Measurements from ENCODE around the gene TCF7L1. TPM values are rescaled to one million over a fixed set of nuclear protein-coding genes. Genes with fewer than 3 reads are reported as not detected.

TCF7L1 gene
- total and polyA plus RNA-seq, 3 experiments from 2014 or later = 0.07 TPM; not detected in 2

- no peaks in the 10 kb centered on the region for H3K4me1 Mint-ChIP-seq
- Histone ChIP-seq H3K27me3 (ENCODE audit: insufficient read depth, low read length, poor library complexity, severe bottlenecking) (no peaks in the 10 kb centered on the region), H3K27ac (ENCODE audit: low read depth, low read length) (no peak overlapping the region), H3K36me3 (ENCODE audit: insufficient read depth, low read length) (no peaks in the 10 kb centered on the region), H3K4me3 (ENCODE audit: low read length) (no peak overlapping the region), H3K4me1 (ENCODE audit: insufficient read depth, low read length) (no peaks in the 10 kb centered on the region), H3K9me3 (ENCODE audit: low read length) (no peaks in the 10 kb centered on the region)
- no peak overlapping the region for H3K27ac Mint-ChIP-seq
- H3K36me3 Mint-ChIP-seq = no peaks in the 10 kb centered on the region
- H3K4me3 Mint-ChIP-seq = no peak overlapping the region
- CTCF ChIA-PET = no interaction called here
- POLR2A ChIA-PET = no interaction called here
- peaks cover 1 to 9% of the 10 kb centered on the region in 2 donors for H3K27me3 Mint-ChIP-seq
- no peak for DNase-seq
- no peaks in the 10 kb centered on the region for H3K9me3 Mint-ChIP-seq
These were observed 29.0 kb upstream of the TCF7L1 start for GRCh38 chr2:85104228-85104627.

GRCh38 chr2:85106489-85107180 lies 26.6 kb upstream of the TCF7L1 start:
- peaks cover 0 to 2% (median 0%) of the 10 kb centered on the region in 3 donors for H3K36me3 Mint-ChIP-seq
- no peak overlapping the region for H3K4me3 Mint-ChIP-seq
- no peaks in the 10 kb centered on the region for H3K27me3 ChIP-seq (ENCODE audit: insufficient read depth, low read length, poor library complexity, severe bottlenecking)
- no peaks in the 10 kb centered on the region for H3K9me3 ChIP-seq (ENCODE audit: low read length)
- no peak overlapping the region for H3K27ac ChIP-seq (ENCODE audit: low read depth, low read length)
- H3K4me3 ChIP-seq (ENCODE audit: low read length) = no peak overlapping the region
- CTCF ChIA-PET = no interaction called here
- H3K4me1 ChIP-seq (ENCODE audit: insufficient read depth, low read length) = no peaks in the 10 kb centered on the region
- no peak overlapping the region for H3K27ac Mint-ChIP-seq
- no peaks in the 10 kb centered on the region for H3K4me1 Mint-ChIP-seq
- H3K36me3 ChIP-seq (ENCODE audit: insufficient read depth, low read length) = no peaks in the 10 kb centered on the region
- DNase-seq = no peak
- H3K27me3 Mint-ChIP-seq = peaks cover 1 to 14% of the 10 kb centered on the region in 2 donors
- POLR2A ChIA-PET = no interaction called here
- no peaks in the 10 kb centered on the region for H3K9me3 Mint-ChIP-seq

GRCh38 chr2:85110991-85111560 lies 22.1 kb upstream of the TCF7L1 start:
- no peaks in the 10 kb centered on the region for H3K9me3 Mint-ChIP-seq
- peaks cover 0 to 3% (median 0%) of the 10 kb centered on the region in 3 donors for H3K36me3 Mint-ChIP-seq
- ChIA-PET POLR2A (no interaction called here), CTCF (interaction anchor here (1.3 kb wide), 1 partner anchor 15 kb away, joined by 3 read pairs; no protein-coding TSS in a partner anchor)
- no peak overlapping the region for H3K27ac ChIP-seq (ENCODE audit: low read depth, low read length)
- no peak overlapping the region for H3K4me3 Mint-ChIP-seq
- H3K4me1 Mint-ChIP-seq = no peaks in the 10 kb centered on the region
- H3K27ac Mint-ChIP-seq = no peak overlapping the region
- H3K4me3 ChIP-seq (ENCODE audit: low read length) = no peak overlapping the region
- H3K36me3 ChIP-seq (ENCODE audit: insufficient read depth, low read length) = no peaks in the 10 kb centered on the region
- H3K27me3 ChIP-seq (ENCODE audit: insufficient read depth, low read length, poor library complexity, severe bottlenecking) = no peaks in the 10 kb centered on the region
- no peaks in the 10 kb centered on the region for H3K9me3 ChIP-seq (ENCODE audit: low read length)
- H3K27me3 Mint-ChIP-seq = peaks cover 8 to 36% of the 10 kb centered on the region in 2 donors
- DNase-seq = no peak
- no peaks in the 10 kb centered on the region for H3K4me1 ChIP-seq (ENCODE audit: insufficient read depth, low read length)

GRCh38 chr2:85111819-85112281 lies 21.3 kb upstream of the TCF7L1 start:
- no peak for DNase-seq
- Mint-ChIP-seq H3K4me1 (no peaks in the 10 kb centered on the region), H3K9me3 (no peaks in the 10 kb centered on the region), H3K27me3 (peaks cover 8 to 40% of the 10 kb centered on the region in 2 donors), H3K27ac (no peak overlapping the region), H3K4me3 (no peak overlapping the region), H3K36me3 (peaks cover 0 to 3% (median 0%) of the 10 kb centered on the region in 3 donors)
- H3K4me3 ChIP-seq (ENCODE audit: low read length) = no peak overlapping the region
- H3K4me1 ChIP-seq (ENCODE audit: insufficient read depth, low read length) = no peaks in the 10 kb centered on the region
- POLR2A ChIA-PET = no interaction called here
- CTCF ChIA-PET = no interaction called here
- no peaks in the 10 kb centered on the region for H3K27me3 ChIP-seq (ENCODE audit: insufficient read depth, low read length, poor library complexity, severe bottlenecking)
- no peaks in the 10 kb centered on the region for H3K36me3 ChIP-seq (ENCODE audit: insufficient read depth, low read length)
- H3K9me3 ChIP-seq (ENCODE audit: low read length) = no peaks in the 10 kb centered on the region
- no peak overlapping the region for H3K27ac ChIP-seq (ENCODE audit: low read depth, low read length)

GRCh38 chr2:85112906-85113625 lies 20.1 kb upstream of the TCF7L1 start:
- Mint-ChIP-seq H3K9me3 (no peaks in the 10 kb centered on the region), H3K4me1 (no peaks in the 10 kb centered on the region), H3K36me3 (peaks cover 0 to 3% (median 0%) of the 10 kb centered on the region in 3 donors), H3K4me3 (no peak overlapping the region), H3K27ac (no peak overlapping the region), H3K27me3 (peaks cover 12 to 42% of the 10 kb centered on the region in 2 donors)
- no peak overlapping the region for H3K27ac ChIP-seq (ENCODE audit: low read depth, low read length)
- no peak overlapping the region for H3K4me3 ChIP-seq (ENCODE audit: low read length)
- CTCF ChIA-PET = no interaction called here
- DNase-seq = no peak
- POLR2A ChIA-PET = no interaction called here
- no peaks in the 10 kb centered on the region for H3K36me3 ChIP-seq (ENCODE audit: insufficient read depth, low read length)
- H3K27me3 ChIP-seq (ENCODE audit: insufficient read depth, low read length, poor library complexity, severe bottlenecking) = no peaks in the 10 kb centered on the region
- H3K9me3 ChIP-seq (ENCODE audit: low read length) = no peaks in the 10 kb centered on the region
- no peaks in the 10 kb centered on the region for H3K4me1 ChIP-seq (ENCODE audit: insufficient read depth, low read length)

- Histone ChIP-seq H3K27me3 (ENCODE audit: insufficient read depth, low read length, poor library complexity, severe bottlenecking) (no peaks in the 10 kb centered on the region), H3K36me3 (ENCODE audit: insufficient read depth, low read length) (no peaks in the 10 kb centered on the region), H3K9me3 (ENCODE audit: low read length) (no peaks in the 10 kb centered on the region), H3K27ac (ENCODE audit: low read depth, low read length) (no peak overlapping the region), H3K4me1 (ENCODE audit: insufficient read depth, low read length) (no peaks in the 10 kb centered on the region), H3K4me3 (ENCODE audit: low read length) (no peak overlapping the region)
- ChIA-PET POLR2A (no interaction called here), CTCF (interaction anchor here (1.3 kb wide), 1 partner anchor 30 kb away, joined by 4 read pairs; no protein-coding TSS in a partner anchor)
- H3K4me1 Mint-ChIP-seq = no peaks in the 10 kb centered on the region
- H3K27ac Mint-ChIP-seq = no peak overlapping the region
- no peak overlapping the region for H3K4me3 Mint-ChIP-seq
- no peak for DNase-seq
- H3K9me3 Mint-ChIP-seq = no peaks in the 10 kb centered on the region
- H3K27me3 Mint-ChIP-seq = peaks cover 15 to 51% of the 10 kb centered on the region in 2 donors
- H3K36me3 Mint-ChIP-seq = peaks cover 0 to 3% (median 0%) of the 10 kb centered on the region in 3 donors
These were observed 18.4 kb upstream of the TCF7L1 start for GRCh38 chr2:85114586-85115330.

GRCh38 chr2:85116207-85116606 lies 17.0 kb upstream of the TCF7L1 start:
- no peak for DNase-seq
- no peaks in the 10 kb centered on the region for H3K36me3 ChIP-seq (ENCODE audit: insufficient read depth, low read length)
- Mint-ChIP-seq H3K4me3 (no peak overlapping the region), H3K36me3 (peaks cover 0 to 3% (median 0%) of the 10 kb centered on the region in 3 donors), H3K4me1 (no peaks in the 10 kb centered on the region), H3K27ac (no peak overlapping the region), H3K27me3 (peaks cover 15 to 48% of the 10 kb centered on the region in 2 donors), H3K9me3 (no peaks in the 10 kb centered on the region)
- H3K27me3 ChIP-seq (ENCODE audit: insufficient read depth, low read length, poor library complexity, severe bottlenecking) = no peaks in the 10 kb centered on the region
- H3K27ac ChIP-seq (ENCODE audit: low read depth, low read length) = no peak overlapping the region
- H3K9me3 ChIP-seq (ENCODE audit: low read length) = no peaks in the 10 kb centered on the region
- no peak overlapping the region for H3K4me3 ChIP-seq (ENCODE audit: low read length)
- H3K4me1 ChIP-seq (ENCODE audit: insufficient read depth, low read length) = no peaks in the 10 kb centered on the region
- CTCF ChIA-PET = interaction anchor here (1.3 kb wide), 1 partner anchor 31 kb away, joined by 4 read pairs; no protein-coding TSS in a partner anchor
- POLR2A ChIA-PET = no interaction called here
